K562 (cell line): ENCODE results near the gene GALNT17. TPM values are rescaled to one million over a fixed set of nuclear protein-coding genes. Genes with fewer than 3 reads are reported as not detected.

Experiments used
- ATAC-seq: fragments of 200-7000 bp; cut with Tn5 transposase; 3 replicates; pipeline ENCODE4 v1.9.1; 2020; ENCODE audit warnings: moderate library complexity
- BruUV-seq: library from RNA; stranded (reverse); fragments of 400-500 nt; replicated peaks from 2 replicates; lab custom pipeline; 2021; lab: Mats Ljungman, UMichigan
- CTCF ChIA-PET: fragments of 300-600 bp; formaldehyde crosslinking; extraction: SDS; loops from one replicate; lab custom pipeline; 2021; ENCODE audit warnings: low intra/inter-chr PET ratio; lab: Yijun Ruan, JAX
- POLR2A ChIA-PET: fragments of 300-600, 350-650 bp; sonication (Branson Sonifier 250); formaldehyde crosslinking; extraction: SDS; loops from one replicate; lab custom pipeline; 2021; ENCODE audit warnings: antibody characterized with exemption, inconsistent platforms; lab: Yijun Ruan, JAX
- DNase-seq, 4 experiments: peaks; one replicate each; pipeline versions ENCODE4 v3.0.0 to v3.0.0-alpha.2; 2011 to 2018; ENCODE audit warnings: low spot score in 3 of 4, mixed read lengths in 3 of 4; ENCODE audit errors: extremely low read depth in 1 of 4
- FAIRE-seq: peaks from 2 replicates; lab custom pipeline; 2011; peaks lifted over from hg19 to GRCh38; lab: Jason Lieb, UNC
- H2AFZ ChIP-seq: 2 replicates; pipeline ENCODE4 v1.6.0; 2011; ENCODE audit warnings: low read depth, low read length, control low read depth, inconsistent platforms
- H3K27ac ChIP-seq: fragments of 200-600 bp; 3 replicates; pipeline ENCODE4 v1.8.0; 2011; ENCODE audit warnings: low read depth, mild to moderate bottlenecking, control low read depth, inconsistent platforms, low read length, moderate library complexity, mixed read lengths; ENCODE audit errors: extremely low read depth
- H3K27me3 ChIP-seq, 2 experiments: fragments of 300-600 bp in 1 of 2; 2 replicates in 1 of 2; 3 replicates in 1 of 2; pipeline versions ENCODE4 v1.6.0 to v1.8.0; 2011; ENCODE audit warnings: inconsistent platforms in 2 of 2, low read length in 2 of 2, mild to moderate bottlenecking in 1 of 2, mixed read lengths in 1 of 2, moderate library complexity in 1 of 2; ENCODE audit not compliant: control insufficient read depth in 2 of 2, insufficient read depth in 2 of 2
- H3K36me3 ChIP-seq: fragments of 300-600 bp; 3 replicates; pipeline ENCODE4 v1.8.0; 2011; ENCODE audit warnings: mild to moderate bottlenecking, low read length, inconsistent platforms; ENCODE audit not compliant: control insufficient read depth, insufficient read depth
- H3K4me1 ChIP-seq, 2 experiments: fragments of 200-600 bp in 1 of 2; replicated peaks in 1 of 2; 2 replicates in 1 of 2; 3 replicates in 1 of 2; pipeline versions ENCODE4 v1.5.1 to v1.8.0; 2011; ENCODE audit warnings: inconsistent platforms in 2 of 2, low read length in 2 of 2, mild to moderate bottlenecking in 1 of 2, mixed read lengths in 1 of 2, moderate library complexity in 1 of 2; ENCODE audit not compliant: control insufficient read depth in 2 of 2, insufficient read depth in 2 of 2
- H3K4me2 ChIP-seq: 2 replicates; pipeline ENCODE4 v1.6.1; 2011; ENCODE audit warnings: low read length, control low read depth, inconsistent platforms, mixed read lengths; ENCODE audit not compliant: insufficient read depth
- H3K4me3 ChIP-seq: fragments of 200-600 bp; sonication (generic), shearing (Covaris generic); 2 replicates; pipeline ENCODE4 v1.5.1; 2016; ENCODE audit warnings: control low read depth, inconsistent platforms
- H3K79me2 ChIP-seq: fragments of 200-600 bp; 3 replicates; pipeline ENCODE4 v1.8.0; 2011; ENCODE audit warnings: low read length, inconsistent platforms; ENCODE audit not compliant: control insufficient read depth, insufficient read depth
- H3K9ac ChIP-seq, 2 experiments: 2 replicates each; pipeline versions ENCODE4 v1.6.0 to v1.6.1; 2011; ENCODE audit warnings: low read depth in 2 of 2, low read length in 2 of 2, control low read depth in 1 of 2, inconsistent platforms in 1 of 2, mild to moderate bottlenecking in 1 of 2, mixed read lengths in 1 of 2; ENCODE audit not compliant: insufficient read depth in 1 of 2
- H3K9me1 ChIP-seq: one replicate; pipeline ENCODE4 v1.6.0; 2011; ENCODE audit warnings: inconsistent platforms, mild to moderate bottlenecking, low read length, moderate library complexity; ENCODE audit not compliant: control insufficient read depth, insufficient read depth
- H3K9me3 ChIP-seq: replicated peaks from 2 replicates; pipeline ENCODE4 v1.5.1; 2011; ENCODE audit warnings: low read depth, low read length, inconsistent platforms; ENCODE audit not compliant: control insufficient read depth, insufficient read depth
- H4K20me1 ChIP-seq: replicated peaks from 2 replicates; pipeline ENCODE4 v1.6.1; 2011; ENCODE audit warnings: low read length, inconsistent platforms, mixed read lengths; ENCODE audit not compliant: control insufficient read depth, insufficient read depth
- BDP1 ChIP-seq: IDR thresholded peaks from 3 replicates; pipeline ENCODE4 v1.6.1; 2011; ENCODE audit not compliant: insufficient read length, insufficient read depth
- EWSR1 ChIP-seq: fragments of 450-650 bp; IDR thresholded peaks from 2 replicates; pipeline ENCODE4 v1.6.1; 2018; ENCODE audit warnings: borderline replicate concordance, mild to moderate bottlenecking, low read depth, moderate library complexity; ENCODE audit not compliant: partially characterized antibody
- HNRNPL ChIP-seq: fragments of 200-400 bp; formaldehyde crosslinking; IDR thresholded peaks from 2 replicates; pipeline ENCODE4 v1.6.1; 2017; ENCODE audit warnings: low read depth, mild to moderate bottlenecking, low read length
- ILF3 ChIP-seq: fragments of 450-650 bp; IDR thresholded peaks from 2 replicates; pipeline ENCODE4 v1.6.1; 2018; ENCODE audit warnings: antibody characterized with exemption, mild to moderate bottlenecking, moderate library complexity, borderline replicate concordance
- NFATC3 ChIP-seq: fragments of 450-650 bp; IDR thresholded peaks from 2 replicates; pipeline ENCODE4 v1.6.1; 2017; ENCODE audit warnings: mild to moderate bottlenecking
- POLR3A ChIP-seq: IDR thresholded peaks from 2 replicates; pipeline ENCODE4 v1.6.1; 2011; ENCODE audit warnings: borderline replicate concordance, mild to moderate bottlenecking, moderate library complexity; ENCODE audit not compliant: insufficient read length, insufficient read depth; ENCODE audit errors: extremely low read depth
- RB1 ChIP-seq: fragments of 450-650 bp; IDR thresholded peaks from 2 replicates; pipeline ENCODE4 v1.6.1; 2017; ENCODE audit warnings: low read depth, mild to moderate bottlenecking
- SMAD4 ChIP-seq: fragments of 250-450 bp; sonication (Bioruptor Pico); conservative IDR thresholded peaks from 2 replicates; pipeline ENCODE4 v1.8.0; 2021; ENCODE audit warnings: inconsistent platforms, mild to moderate bottlenecking, moderate library complexity
- TAF7 ChIP-seq: fragments of 450-650 bp; IDR thresholded peaks from 2 replicates; pipeline ENCODE4 v1.6.1; 2016; ENCODE audit warnings: missing genetic modification characterization, missing compliant biosample characterization
- TFAM ChIP-seq: fragments of 250-450 bp; sonication (Bioruptor Pico); conservative IDR thresholded peaks from 2 replicates; pipeline ENCODE4 v1.5.0; 2021; ENCODE audit warnings: mild to moderate bottlenecking, moderate library complexity
- ZKSCAN8 ChIP-seq: fragments of 200-800 bp; sonication (Bioruptor generic); IDR thresholded peaks from 2 replicates; pipeline ENCODE4 v1.6.1; 2016; ENCODE audit warnings: missing genetic modification characterization, missing compliant biosample characterization
- ZNF347 ChIP-seq: fragments of 450-650 bp; formaldehyde crosslinking; IDR thresholded peaks from 2 replicates; pipeline ENCODE4 v1.4.0; 2020; ENCODE audit warnings: low read depth, mild to moderate bottlenecking, moderate library complexity
- ZNF507 ChIP-seq: conservative IDR thresholded peaks from 2 replicates; pipeline ENCODE4 v1.6.1; 2017; ENCODE audit warnings: missing genetic modification characterization, missing compliant biosample characterization
- ZNF561 ChIP-seq: fragments of 450-650 bp; formaldehyde crosslinking; conservative IDR thresholded peaks from 2 replicates; pipeline ENCODE4 v1.4.0; 2020; ENCODE audit warnings: mild to moderate bottlenecking, moderate library complexity
- WGBS: fragments of 100-300 bp; shearing (Covaris generic); methylation state at CpG from one replicate; pipeline ENCODE4 v1.1.6; 2016; ENCODE audit warnings: low coverage, mixed read lengths; ENCODE audit not compliant: insufficient coverage; ENCODE audit errors: missing lambda C conversion rate; 5-methylcytosine and 5-hydroxymethylcytosine counted together
- in situ Hi-C: fragments of 300-500 bp; cut with MboI; formaldehyde crosslinking; loops from 4 replicates; pipeline ENCODE4 v1.15.0; 2018; ENCODE audit warnings: inconsistent platforms, mixed read lengths
- intact Hi-C: fragments of 100-400 bp; cut with micrococcal nuclease; formaldehyde crosslinking; loops from 2 replicates; pipeline ENCODE4 v1.14.2; 2022
- polyA plus RNA-seq, 8 experiments: library from polyadenylated mRNA; depleted of rRNA in 4 of 8; stranded (reverse) in 5 of 8; unstranded in 3 of 8; fragments of >200 nt; fragmentation: Nextera tagmentation in 2 of 8; fragmentation: Illumina TruSeq in 1 of 8; extraction: Ambion mirVana in 2 of 8; extraction: Trizol in 1 of 8; gene quantifications; 2 replicates each; pipeline versions ENCODE4 v1.2.1 to v1.2.3, GENCODE V29; 2011 to 2014; ENCODE audit warnings: inconsistent platforms in 1 of 8, missing spikeins in 1 of 8
- total RNA-seq, 7 experiments: library from RNA; depleted of rRNA in 6 of 7; stranded (reverse); fragments of >200 nt in 6 of 7; fragmentation: Illumina TruSeq in 2 of 7; extraction: Trizol in 2 of 7; gene quantifications; 2 replicates each; pipeline versions ENCODE4 v1.2.1 to v1.2.3, GENCODE V29; 2011 to 2021; ENCODE audit warnings: low replicate concordance in 1 of 7
- TF ChIP-seq, protein P1 (sequence below), 2 experiments: fragments of 450-650 bp in 1 of 2; sonication (generic) in 1 of 2; formaldehyde crosslinking; conservative IDR thresholded peaks; 2 replicates each; pipeline versions ENCODE4 v1.4.0 to v1.8.1; 2020 to 2022; ENCODE audit warnings: mild to moderate bottlenecking in 1 of 2, missing genetic modification reagents in 1 of 2

Gene GALNT17
- total and polyA plus RNA-seq, 9 of the 15 experiments (the other 6 are each of a cell fraction or from before 2014, with no cell fraction given), result not detected

DNA sequence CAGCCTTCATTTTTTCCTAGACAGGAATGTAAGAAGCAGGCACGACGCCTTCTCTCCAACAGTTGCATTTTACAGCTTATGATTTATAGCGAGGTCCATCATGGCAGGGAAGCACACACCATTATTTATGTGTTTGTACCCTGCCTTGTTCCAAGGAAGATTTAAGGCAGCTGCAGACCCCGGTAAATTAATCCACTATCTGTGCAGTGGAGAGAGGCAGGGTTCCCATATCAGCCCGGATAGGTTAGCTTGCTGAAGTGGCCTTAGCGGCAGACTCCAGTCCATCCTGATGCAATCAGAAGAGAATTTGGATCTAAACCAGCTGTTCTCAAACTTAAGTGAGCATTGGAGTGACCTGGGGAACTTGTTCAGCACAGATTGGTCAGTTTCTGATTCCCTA is 359.4 kb downstream of the GALNT17 start:
- in situ Hi-C loops (no loop called here), intact Hi-C loops (no loop called here)
- Histone ChIP-seq H3K4me2 (no peak overlapping the region), H3K27ac (no peak overlapping the region), H2AFZ (no peak overlapping the region), H3K36me3 (no peaks in the 10 kb centered on the region), H3K4me1 (no peaks in the 10 kb centered on the region), H3K27me3 (no peaks in the 10 kb centered on the region), H3K4me3 (no peak overlapping the region), H3K9me3 (no peaks in the 10 kb centered on the region), H3K79me2 (no peaks in the 10 kb centered on the region), H3K9ac (no peak overlapping the region), H3K9me1 (no peaks in the 10 kb centered on the region), H4K20me1 (no peaks in the 10 kb centered on the region)
- DNase-seq (no peak), FAIRE-seq (no peak), ATAC-seq (no peak)
- WGBS, result 1% methylated on average over 6 of the region's 6 CpGs
- CTCF ChIA-PET, result no interaction called here
- no peak for TF ChIP-seq TAF7 (tag)
- TF ChIP-seq HNRNPL, result no peak
- no peak for TF ChIP-seq POLR3A
- TF ChIP-seq, protein P1, sequence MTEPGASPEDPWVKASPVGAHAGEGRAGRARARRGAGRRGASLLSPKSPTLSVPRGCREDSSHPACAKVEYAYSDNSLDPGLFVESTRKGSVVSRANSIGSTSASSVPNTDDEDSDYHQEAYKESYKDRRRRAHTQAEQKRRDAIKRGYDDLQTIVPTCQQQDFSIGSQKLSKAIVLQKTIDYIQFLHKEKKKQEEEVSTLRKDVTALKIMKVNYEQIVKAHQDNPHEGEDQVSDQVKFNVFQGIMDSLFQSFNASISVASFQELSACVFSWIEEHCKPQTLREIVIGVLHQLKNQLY (CRISPR knock-in tag; conservative IDR thresholded peaks at IDR 0.05), result no peak
- no peak for TF ChIP-seq TFAM (CRISPR knock-in tag)
- no TSS peak for BruUV-seq
- POLR2A ChIA-PET, result interaction anchor here (0.7 to 0.9 kb wide), 2 partner anchors 38 to 46 kb away, joined by 3 read pairs; no protein-coding TSS in a partner anchor

GRCh38 chr7:71495828-71496227 is 363.9 kb downstream of the GALNT17 start:
- Histone ChIP-seq H2AFZ (no peak overlapping the region), H3K36me3 (no peaks in the 10 kb centered on the region), H3K27ac (no peak overlapping the region), H3K9me1 (no peaks in the 10 kb centered on the region), H3K4me2 (no peak overlapping the region), H3K79me2 (no peaks in the 10 kb centered on the region), H3K4me1 (no peaks in the 10 kb centered on the region), H4K20me1 (no peaks in the 10 kb centered on the region), H3K9me3 (no peaks in the 10 kb centered on the region), H3K27me3 (no peaks in the 10 kb centered on the region), H3K9ac (no peak overlapping the region), H3K4me3 (no peak overlapping the region)
- no peak for TF ChIP-seq ZNF561 (CRISPR knock-in tag)
- no peak for TF ChIP-seq ILF3
- TF ChIP-seq SMAD4 (CRISPR knock-in tag), result no peak
- TF ChIP-seq ZNF347, result no peak
- TF ChIP-seq BDP1, result no peak
- no peak for TF ChIP-seq ZNF507 (tag)
- no peak for TF ChIP-seq ZKSCAN8 (CRISPR knock-in tag)
- no peak for TF ChIP-seq RB1
- no peak for TF ChIP-seq NFATC3
- TF ChIP-seq EWSR1, result no peak
- in situ Hi-C loops (no loop called here), intact Hi-C loops (no loop called here)
- 0% methylated on average over 4 of the region's 4 CpGs for WGBS
- FAIRE-seq, result no peak
- ChIA-PET POLR2A (no interaction called here), CTCF (no interaction called here)
- no peak for ATAC-seq
- DNase-seq, result no peak
- no TSS peak for BruUV-seq
